ENCODE measurements around the gene CPT1A. TPM values are rescaled to one million over a fixed set of nuclear protein-coding genes. Genes with fewer than 3 reads are reported as not detected.

CPT1A gene
- total RNA-seq, 1 experiment from 2014 or later: 13.1 TPM

DNA sequence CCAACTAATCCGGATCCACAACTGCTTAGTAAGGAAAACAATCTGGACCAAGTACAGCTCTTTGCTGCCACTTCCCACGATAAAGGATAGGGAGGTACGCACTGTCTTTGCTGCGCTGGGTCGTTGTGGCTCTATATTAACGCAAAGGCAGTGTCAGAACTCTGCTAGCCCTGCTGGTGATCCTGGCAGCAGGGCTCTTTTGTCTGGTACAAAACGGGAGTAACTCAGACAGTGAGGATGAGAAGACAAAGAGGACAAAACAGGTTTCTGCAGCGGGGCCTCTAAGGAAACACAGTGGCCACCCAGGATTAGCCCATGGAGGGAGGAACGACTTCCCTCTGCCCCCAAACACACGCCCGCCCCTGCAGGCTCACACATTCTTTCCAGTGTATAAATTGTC lies 131.3 kb downstream of the CPT1A start:
- DNase-seq (ENCODE audit: low spot score): no peak

DNA sequence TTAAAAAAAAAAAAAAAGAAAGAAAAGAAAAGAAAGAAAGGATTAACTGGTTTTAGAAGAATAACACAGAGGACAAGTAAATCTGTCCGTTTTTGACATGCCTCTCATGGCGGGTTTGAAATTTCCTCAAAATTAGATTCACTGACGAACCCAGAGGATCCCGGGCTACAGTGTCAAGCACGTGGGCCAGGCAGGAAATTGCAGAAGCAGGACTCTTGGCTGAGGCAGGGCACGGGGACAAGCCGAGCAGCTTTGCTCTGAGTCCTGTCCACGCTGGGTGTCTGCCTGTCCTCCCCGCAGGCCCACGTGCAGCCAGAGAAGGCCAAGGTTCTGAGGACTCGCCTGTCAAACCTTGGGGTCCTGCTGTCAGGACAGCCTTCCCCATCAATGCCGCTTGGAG lies 132.7 kb downstream of the CPT1A start:
- no peak for DNase-seq (ENCODE audit: low spot score)

DNA sequence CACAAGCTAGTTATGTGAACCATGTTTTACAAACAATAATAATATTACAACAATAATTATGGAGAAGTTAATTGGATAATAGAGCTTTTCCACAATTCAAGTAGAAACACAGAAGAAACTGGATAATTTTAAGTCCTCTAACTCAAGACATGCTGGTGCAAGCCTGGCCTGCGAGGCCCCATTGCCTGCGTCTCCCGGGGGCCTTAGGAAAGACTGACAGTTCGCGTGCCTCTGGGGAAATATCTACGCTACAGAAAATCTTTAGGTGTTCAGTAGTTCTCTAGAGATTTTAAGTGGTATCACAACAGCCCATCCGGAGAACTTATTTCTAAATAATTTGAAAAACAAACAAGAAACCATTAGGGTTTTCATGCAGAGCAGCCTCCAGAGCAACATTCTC lies 134.2 kb downstream of the CPT1A start:
- no peak for DNase-seq (ENCODE audit: low spot score)

DNA sequence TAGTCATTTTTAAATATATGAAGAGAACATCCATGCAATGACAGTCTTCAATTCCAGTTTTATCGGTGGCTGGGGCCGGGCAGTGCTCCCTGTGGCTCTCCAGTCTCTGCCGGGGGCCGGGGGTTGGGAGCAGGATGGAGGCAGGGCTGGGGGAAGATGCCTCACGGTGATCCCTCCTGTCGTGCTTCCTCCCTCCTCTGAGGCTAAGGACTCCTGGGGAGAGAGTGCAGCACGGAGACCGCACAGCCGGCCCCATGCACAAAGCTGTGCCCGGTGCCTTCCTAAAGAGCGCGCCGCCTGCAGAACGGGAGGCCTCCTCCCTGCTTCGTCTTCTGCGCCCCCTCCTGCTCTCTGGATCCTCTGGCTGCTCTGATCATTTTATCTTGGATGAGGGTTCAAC lies 136.8 kb downstream of the CPT1A start:
- DNase-seq (ENCODE audit: low spot score): no peak

Other genes with a start within 250 kb of the CPT1A start
- 0.57 TPM in 1 of 2 replicates, not detected in the other for gene GAL, start 157.4 kb downstream of the CPT1A start, total RNA-seq (2014; rRNA removed; shearing (Covaris generic))
- not detected in 2 replicates for gene TESMIN, start 90.4 kb downstream of the CPT1A start, total RNA-seq (2014; rRNA removed; shearing (Covaris generic))
- 62.6 and 64.7 TPM in 2 replicates for gene MRPL21, start 61.9 kb upstream of the CPT1A start, total RNA-seq (2014; rRNA removed; shearing (Covaris generic))
- 5.7 and 11.8 TPM in 2 replicates for gene IGHMBP2, start 62.0 kb upstream of the CPT1A start, total RNA-seq (2014; rRNA removed; shearing (Covaris generic))
- not detected in 2 replicates for gene MRGPRD, start 139.1 kb upstream of the CPT1A start, total RNA-seq (2014; rRNA removed; shearing (Covaris generic))
- gene MRGPRF, start 171.3 kb upstream of the CPT1A start, total RNA-seq (2014; rRNA removed; shearing (Covaris generic)): 0.69 and 0.86 TPM in 2 replicates
- gene TPCN2, start 207.0 kb upstream of the CPT1A start, total RNA-seq (2014; rRNA removed; shearing (Covaris generic)): 11.1 and 11.9 TPM in 2 replicates

Data from A172 (cell line).